Fibroblast of skin of back (primary cell): Measurements from ENCODE around the gene CHAF1A. TPM values are rescaled to one million over a fixed set of nuclear protein-coding genes. Genes with fewer than 3 reads are reported as not detected.

Experiments
- DNase-seq: peaks from one replicate; pipeline ENCODE4 v3.0.0-alpha.2; 2013
- polyA plus RNA-seq, 2 experiments: library from polyadenylated mRNA; unstranded; fragments of 120-200 nt; gene quantifications; one replicate each; pipeline ENCODE4 v1.2.1, GENCODE V29; 2013; ENCODE audit not compliant: insufficient read length in 2 of 2

Gene CHAF1A, protein sequence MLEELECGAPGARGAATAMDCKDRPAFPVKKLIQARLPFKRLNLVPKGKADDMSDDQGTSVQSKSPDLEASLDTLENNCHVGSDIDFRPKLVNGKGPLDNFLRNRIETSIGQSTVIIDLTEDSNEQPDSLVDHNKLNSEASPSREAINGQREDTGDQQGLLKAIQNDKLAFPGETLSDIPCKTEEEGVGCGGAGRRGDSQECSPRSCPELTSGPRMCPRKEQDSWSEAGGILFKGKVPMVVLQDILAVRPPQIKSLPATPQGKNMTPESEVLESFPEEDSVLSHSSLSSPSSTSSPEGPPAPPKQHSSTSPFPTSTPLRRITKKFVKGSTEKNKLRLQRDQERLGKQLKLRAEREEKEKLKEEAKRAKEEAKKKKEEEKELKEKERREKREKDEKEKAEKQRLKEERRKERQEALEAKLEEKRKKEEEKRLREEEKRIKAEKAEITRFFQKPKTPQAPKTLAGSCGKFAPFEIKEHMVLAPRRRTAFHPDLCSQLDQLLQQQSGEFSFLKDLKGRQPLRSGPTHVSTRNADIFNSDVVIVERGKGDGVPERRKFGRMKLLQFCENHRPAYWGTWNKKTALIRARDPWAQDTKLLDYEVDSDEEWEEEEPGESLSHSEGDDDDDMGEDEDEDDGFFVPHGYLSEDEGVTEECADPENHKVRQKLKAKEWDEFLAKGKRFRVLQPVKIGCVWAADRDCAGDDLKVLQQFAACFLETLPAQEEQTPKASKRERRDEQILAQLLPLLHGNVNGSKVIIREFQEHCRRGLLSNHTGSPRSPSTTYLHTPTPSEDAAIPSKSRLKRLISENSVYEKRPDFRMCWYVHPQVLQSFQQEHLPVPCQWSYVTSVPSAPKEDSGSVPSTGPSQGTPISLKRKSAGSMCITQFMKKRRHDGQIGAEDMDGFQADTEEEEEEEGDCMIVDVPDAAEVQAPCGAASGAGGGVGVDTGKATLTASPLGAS
- 25.1 TPM for polyA plus RNA-seq (2013, experiment 1 of 2; ENCODE audit: insufficient read length)
- 3.0 TPM for polyA plus RNA-seq (2013, experiment 2 of 2; ENCODE audit: insufficient read length)

DNA sequence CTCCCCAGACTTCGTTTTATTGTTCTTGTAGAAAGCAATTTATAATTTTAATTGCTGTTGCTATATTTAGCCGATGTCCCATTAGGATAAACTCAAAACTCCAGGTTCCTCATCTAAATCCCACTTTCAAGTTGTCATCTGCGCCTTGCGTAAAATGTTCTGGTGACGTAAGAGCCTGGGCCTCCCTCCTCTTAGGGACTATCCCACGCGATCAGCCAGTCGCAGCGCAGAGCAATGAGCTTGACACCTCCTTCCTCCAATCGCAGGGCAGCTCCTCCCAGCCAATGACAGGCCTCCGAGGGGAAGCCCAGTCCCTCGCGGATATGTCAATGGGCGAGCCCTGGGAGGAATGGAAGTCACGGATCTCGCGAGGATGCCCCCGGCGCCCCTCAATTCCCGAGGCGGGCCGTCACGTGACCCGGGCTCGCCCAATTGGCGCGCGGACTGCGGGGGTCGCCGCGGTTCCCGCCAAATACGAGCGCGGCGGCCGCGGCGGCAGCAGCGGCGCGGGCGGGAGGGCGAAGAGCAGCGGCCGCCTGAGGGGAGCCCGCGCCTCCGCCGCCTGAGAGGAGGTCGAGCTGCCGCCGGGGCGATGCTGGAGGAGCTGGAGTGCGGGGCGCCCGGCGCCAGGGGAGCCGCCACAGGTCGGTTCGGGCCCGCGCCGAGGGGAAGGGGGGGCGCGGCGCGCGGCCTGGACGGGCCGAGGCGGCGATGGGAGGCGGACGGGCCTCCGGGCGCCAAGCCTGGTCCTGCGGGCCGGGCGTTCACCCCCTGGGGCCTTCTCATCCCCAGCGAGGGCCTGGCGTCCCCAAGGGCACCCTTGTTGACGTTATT, at the start of gene CHAF1A:
Gene CHAF1A, plus strand, starts transcription at position 470 of the 834 bp plus-strand sequence. Its CDS starts 123 bp downstream, at position 593.
- peak; percentile 100 for DNase-seq

DNA sequence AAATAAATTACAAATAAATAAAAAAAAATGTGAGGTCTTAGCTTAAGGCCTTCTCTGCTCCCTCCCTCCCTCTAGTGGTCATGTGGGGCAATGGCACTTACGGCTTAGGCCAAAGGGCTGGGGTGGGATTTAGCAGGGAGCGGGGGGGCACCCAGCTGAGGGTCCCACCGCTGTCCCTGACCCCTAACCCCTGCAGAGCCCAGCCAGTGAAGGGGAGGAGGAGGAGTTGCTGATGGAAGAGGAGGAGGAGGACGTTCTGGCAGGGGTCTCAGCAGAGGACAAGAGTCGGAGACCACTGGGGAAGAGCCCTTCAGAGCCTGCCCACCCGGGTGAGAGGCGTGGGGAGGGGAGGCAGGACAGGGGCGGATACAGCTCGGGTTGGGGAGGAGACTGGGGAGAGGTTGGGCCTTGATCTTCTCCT, 49.7 kb upstream of the CHAF1A start:
- DNase-seq: peak; percentile 61

DNA sequence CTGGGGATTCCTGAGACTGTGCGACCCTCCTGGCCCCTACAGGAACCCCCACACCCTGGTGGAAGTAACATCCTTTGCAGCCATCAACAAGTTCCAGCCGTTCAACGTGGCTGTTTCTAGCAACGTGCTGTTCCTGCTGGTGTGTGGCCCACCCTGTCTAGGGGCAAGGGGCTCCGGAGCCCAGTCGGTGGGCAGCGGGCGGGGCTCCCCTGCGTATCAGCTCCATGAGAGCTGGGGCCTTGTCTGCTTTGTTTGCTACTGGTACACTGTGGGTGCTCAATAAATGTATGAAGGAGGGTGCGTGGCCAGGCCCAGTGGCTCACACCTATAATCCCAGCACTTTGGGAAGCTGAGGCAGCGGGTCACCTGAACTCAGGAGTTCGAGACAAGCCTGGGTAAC, 48.2 kb upstream of the CHAF1A start:
- DNase-seq: no peak

DNA sequence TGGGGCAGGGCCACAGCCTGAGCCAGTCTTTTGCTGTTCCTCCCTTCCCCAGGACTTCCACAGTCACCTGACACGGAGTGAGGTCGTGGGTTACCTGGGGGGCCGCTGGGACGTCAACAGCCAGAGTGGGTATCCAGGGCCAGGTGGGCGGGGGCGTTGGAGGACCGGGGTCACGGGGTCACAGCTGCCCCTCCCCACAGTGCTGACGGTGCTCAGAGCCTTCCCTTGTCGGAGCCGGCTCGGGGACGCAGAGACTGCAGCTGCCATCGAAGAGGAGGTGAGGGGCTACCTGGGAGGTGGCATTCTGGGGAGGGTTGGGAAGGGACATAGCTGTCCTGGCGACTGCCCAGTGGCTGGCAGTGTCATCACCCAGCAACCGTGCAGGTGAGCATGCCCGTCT, 47.5 kb upstream of the CHAF1A start:
- DNase-seq: no peak

DNA sequence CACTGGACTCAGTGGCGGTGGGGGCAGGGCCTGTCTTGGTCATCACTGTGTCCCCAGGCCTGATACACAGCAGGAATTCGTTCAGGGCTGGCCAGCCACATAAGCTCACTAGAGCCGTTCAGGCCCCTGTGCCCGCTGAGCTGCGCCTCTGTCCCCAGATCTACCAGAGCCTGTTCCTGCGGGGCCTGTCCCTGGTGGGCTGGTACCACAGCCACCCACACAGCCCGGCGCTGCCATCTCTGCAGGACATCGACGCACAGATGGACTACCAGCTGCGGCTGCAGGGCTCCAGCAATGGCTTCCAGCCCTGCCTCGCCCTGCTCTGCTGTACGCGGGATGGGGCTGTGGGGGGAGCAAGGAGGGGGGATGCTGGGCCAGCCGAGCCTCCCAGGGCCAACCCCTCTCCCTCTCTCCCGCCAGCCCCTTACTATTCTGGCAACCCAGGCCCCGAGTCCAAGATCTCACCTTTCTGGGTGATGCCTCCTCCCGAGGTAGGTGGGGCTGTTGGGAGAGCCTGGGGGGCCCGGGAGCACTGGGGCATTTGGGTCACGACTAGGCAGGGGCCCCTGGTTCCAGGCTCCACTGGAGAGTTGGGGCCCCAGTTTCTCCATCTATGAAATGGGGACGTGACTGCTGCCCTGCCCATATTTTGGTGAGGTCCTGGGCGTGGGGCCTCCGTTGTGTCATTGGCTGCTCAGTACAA, 45.2 kb upstream of the CHAF1A start:
- no peak for DNase-seq

DNA sequence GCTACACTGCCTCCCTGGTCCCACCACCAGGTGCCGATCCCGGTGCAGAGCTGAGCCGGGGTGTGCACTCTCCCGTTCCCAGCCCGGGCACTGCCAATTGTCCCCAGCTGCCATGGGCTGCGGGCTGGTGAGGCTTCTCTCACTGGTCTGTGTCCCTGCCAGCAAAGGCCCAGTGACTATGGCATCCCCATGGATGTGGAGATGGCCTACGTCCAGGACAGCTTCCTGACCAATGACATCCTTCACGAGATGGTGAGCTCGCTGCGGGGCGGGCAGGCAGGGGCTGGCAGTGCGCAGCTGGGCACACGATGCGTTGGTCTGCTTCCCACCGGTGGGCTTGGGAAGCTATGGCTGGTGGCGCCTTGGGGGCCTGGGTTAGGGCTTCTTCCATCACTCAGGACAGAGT, 44.5 kb upstream of the CHAF1A start:
- DNase-seq: no peak

DNA sequence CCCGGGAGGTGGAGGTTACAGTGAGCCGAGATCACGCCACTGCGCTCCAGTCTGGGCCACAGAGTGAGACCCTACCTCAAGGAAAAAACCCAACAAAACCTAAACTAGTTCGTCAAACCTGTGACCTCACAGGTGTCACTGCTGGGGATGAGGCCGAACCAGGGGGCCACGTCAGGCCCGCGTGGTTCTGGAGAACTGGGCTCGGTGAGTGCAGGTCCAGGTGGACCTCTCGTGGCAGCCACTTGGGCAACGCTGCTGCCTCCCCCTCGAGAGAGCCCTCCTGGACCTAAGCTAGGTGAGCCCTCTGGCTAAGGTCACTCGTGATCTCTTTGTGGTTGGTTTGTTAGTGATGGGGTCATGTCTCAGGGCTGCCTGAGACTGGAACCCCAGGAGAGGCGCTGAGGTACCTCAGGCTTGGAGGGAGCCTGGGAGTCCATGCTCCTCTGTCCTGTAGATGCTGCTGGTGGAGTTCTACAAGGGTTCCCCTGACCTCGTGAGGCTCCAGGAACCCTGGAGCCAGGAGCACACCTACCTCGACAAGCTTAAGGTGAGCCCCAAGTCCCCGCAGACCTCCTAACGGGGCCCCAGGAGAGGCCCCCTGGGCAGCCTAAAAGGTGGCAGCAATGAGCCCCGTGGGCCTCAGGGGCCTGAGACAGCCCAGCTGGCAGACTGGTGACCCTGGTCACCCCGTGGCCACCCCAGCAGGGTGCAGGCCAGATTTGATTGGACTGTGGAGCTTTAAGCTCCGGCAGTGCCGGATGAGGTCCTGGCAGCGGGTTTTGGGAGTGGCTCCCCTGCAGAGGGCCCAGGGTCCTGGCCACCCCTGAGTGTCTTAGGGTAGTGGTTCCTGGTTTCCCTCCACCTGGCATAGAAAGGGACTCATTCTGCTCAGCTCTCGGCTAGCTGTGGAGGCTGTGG, 43.5 kb upstream of the CHAF1A start:
- DNase-seq: no peak

DNA sequence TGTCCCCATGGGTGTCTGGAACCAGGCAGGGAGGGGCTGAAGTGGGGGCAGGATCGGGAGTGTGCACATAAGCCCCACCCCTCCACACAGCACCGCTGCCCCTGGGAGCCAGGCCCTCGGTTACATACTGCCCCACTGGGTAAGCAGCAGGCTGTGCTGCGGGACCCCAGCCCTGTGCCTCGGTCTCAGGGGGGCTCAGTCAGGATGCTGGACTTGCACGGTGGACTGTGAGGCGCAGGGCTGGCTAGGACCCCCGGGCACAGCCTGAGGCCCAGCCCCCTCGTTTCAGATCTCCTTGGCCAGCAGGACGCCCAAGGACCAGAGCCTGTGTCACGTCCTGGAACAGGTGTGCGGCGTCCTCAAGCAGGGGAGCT, 42.8 kb upstream of the CHAF1A start:
- DNase-seq: no peak

DNA sequence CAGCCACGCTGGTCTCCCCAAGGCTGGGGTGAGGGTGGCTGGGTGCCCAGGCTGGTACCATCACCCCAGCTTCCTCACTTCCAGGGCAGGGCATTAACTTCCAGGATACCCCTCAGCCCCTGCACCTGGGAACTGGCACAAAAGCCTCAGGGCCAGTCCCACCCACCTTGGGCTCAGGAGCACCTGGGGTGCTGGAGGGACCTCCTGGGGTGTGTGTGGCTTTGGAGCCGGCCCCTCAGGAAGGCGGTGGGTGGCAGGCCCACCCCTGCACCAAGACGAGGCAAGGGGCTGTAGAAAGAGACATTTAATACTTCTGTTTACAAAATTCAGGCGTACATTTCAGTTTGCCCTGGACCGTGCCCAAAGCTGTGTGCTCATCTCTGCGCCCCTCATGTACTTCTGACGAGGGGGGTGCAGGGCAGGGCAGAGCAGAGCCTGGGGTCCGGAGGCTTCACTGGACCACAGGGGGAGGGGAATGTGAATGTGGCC, 42.3 kb upstream of the CHAF1A start:
- no peak for DNase-seq

DNA sequence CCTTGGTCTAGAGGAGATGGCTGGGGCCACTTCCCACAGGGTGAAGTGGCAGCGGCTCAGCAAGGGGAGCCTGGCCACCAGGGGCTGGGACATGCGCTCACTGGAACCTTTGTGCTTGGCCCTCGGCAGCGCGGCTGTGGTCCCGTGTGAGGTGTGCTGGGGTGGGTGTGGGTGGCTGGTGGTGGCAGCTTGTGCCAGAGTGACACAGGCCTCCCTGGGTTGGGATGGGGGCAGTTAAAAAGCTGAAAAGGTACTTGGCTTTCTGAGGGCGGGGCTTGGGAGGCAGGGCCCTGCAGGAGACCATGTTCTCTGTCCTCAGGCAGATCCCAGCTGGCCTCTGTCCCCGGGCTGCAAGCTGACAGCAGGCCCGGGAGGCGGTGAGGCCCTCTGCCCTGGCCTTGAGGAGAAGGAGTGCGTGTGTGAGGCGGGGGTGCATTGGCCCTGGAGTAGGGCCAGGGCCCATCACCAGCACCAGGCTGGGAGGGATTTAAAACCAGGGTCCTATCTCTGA, 41.7 kb upstream of the CHAF1A start:
- no peak for DNase-seq

DNA sequence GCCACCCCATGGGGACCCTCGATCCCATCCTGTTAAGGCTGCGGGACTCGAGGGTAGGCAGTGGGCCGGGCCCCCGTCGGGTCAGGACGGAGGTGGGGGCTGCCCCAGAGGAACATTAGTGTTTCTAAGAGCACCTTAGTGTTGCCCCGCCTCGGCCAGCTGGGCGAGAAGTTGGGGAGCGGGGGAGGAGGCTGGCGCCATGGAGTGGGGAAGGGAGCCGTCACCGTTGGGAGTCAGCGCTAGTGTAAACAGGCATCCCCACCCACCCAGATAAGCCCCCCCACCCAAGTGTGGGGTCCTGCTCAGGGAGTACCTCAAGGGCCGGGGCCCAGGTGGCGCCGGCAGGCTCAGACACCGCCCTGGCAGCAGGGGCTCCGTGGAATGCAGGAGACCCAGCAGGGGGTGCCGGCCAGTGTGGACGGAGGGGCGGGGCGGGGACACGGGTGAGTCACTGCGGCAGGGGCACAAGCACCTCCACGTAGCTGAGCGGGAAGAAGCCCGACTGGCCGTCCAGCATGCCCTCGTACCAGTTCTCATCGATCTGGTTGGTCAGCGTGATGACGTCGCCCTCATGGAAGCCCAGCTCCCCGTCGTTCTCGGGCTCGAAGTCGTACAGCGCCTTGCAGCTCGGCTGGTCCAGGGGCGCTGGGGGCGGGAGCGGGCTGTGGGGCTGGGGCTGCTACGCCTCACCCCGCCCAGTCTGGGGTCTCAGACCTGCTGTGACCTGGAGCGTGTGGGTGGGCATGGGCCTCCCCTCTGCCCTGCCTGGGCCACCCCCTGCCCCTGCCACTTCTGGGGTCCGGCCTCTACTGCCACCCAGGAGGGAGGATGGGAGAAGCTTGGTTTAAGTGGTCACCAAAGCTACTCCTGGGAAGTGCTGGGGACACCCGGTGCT, 41.0 kb upstream of the CHAF1A start:
- DNase-seq: no peak

DNA sequence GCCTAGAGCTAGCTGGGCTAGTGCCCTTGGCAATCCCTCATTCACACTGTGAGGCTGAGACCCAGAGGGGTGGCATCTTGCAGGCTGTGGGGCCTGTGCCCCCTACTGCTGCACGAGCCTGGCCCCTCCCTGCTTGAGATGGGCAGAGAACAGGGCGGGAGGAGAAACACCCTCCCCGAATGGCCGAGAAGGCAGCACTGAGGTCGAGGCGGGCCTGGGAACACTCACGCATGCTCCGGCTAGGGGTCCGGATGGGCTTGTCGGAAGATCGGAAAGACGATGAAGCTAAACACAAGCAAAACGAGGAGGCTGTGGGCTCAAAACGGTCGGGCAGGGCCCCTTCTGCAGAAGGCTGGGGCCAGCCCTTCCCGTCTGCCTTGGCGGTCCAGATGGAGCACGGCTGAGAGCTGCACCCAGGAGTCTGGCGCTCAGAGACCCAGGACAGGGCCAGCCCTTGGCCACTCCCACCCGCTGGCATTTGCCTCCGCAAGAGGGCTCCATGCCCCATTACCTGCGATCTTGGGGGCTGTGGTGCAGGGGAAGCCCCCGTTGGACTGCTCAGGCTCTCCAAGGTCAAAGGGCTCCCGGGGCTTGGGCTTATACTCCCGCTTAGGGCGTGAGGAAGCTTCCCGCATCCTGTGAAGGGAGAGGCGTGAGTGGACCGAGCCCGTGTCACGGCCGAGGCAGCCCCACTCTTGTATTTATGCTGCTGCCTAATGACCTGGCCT, 40.2 kb upstream of the CHAF1A start:
- no peak for DNase-seq

DNA sequence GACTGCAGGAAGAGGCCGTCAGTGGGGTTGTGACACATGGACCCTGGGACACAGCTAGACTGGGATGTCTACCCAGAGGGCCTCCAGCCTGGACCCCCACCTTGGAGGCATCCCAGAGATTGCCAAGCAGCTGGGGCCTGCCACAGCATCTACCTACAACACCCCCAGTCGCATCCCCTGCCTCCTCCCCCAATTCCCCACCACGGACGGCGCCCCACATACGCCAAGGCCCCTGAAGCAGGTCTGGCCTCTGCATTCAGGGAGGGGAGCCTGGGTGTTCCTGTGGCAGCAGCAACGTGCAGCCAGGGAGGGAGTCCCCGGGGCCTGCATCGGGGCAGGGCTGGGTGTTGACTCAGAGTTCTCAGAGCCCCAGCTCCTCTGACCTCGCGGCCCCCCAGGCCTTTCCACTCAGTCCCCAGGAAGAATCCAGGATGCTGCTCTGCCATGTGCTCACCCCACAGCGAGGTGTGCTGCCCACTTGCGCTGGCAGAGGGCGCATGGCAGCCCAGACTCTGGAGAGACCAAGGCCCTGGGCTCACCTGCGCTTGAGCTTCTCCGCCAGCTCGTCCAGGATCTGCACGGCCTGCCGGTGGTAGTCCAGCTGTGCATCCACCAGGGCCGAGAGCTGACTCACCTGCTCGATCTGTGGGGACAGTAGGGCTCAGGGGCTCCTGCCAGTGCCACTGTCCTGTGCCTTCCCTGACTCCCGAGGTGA, 39.5 kb upstream of the CHAF1A start:
- no peak for DNase-seq

DNA sequence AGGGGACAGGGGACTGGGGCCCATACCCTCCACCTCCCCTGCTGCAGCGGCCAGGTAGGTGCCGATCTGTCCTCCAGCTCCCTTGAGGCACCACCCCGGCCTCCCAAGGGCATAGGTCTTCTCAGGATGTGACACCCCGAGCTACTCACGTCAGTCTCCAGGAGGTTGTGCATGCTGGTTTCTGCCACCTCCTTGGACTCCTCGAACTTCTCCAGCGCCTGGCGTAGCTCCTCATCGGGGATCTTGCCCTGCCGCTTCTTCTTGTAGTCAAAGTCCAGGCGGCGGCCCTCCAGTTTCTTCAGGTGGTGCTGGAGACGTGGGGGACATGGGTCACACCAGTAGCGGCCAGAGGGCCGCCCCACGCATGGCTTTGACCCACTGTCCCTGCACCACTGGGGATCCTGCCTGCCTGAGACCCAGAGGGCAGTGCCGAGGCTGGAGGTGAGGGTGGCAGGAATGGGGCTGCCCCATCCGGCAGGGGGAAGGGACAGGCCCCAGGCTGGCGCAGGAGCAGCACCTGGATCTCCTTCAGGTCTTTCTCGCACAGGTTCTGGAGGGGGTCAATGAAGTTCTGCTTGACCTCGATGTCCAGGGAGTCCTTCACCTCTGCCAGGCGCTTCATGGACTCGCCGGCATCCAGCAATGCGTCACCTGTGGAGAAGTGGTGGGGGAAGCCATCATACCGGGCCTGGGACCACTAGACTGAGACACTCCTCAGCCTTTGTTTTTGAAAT, 38.7 kb upstream of the CHAF1A start:
- no peak for DNase-seq

DNA sequence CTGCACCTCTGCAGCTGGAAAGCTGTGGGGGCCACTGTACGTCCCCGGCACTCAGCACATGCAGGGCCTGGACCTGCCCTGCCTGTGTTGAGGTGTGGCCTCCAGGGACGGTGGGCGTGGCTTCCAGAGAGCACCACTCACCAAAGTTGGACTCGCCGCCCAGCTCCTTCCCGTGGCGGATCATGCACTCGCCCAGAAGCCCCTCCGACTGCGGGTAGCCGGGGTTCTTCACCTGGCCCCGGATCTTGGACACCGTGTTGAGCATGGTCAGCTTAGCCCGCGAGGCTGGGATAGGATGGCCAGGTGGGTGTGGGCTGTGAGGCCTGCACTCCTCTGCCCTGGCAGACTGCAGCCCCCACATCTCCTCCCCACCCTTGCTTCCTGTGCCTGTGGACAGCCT, 37.1 kb upstream of the CHAF1A start:
- no peak for DNase-seq

DNA sequence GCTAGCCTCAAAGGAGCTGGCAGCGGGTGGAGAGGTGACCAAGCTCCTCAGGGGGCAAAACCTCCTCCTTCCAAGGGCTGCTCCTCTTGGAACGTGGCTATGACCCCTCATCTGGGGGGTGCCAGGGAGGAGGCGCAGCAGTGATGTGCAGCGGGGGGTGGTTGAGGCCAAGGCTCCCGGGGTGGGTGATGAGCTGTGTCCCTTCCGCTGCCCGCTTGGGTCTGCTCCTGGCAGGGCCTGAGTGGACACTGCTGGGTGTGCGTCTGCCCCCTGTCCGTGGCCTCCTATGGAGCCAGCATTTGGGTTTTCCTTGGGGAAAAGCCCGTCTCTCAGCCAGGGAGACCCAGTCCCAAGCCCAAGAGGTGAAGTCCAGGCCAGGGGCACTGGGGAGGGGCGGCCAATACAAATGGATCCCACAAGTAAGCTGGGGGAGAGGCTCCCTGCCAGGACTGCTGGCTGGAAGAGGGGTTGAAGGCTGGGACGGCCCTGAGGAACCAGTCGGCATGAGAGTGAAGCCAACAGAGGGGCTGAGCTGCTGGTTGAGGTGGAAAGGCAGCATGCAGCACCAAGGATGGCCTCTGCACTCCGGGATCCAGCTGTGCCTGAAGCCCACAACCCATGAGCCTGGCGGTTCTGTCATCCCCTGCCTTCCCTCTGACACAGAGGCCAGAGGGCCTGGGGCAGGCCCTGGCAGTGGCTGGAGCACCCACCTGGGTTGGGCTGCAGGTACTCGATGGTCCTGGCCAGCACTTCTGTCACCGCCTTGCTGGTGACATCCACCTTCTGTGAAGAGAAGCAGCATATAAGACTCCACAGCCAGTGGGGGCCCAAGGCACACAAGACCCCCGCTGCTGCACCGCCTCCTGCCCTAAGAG, 36.4 kb upstream of the CHAF1A start:
- no peak for DNase-seq
